Small intestine (tissue), 7 donors: ENCODE data around the gene VSNL1. TPM values are rescaled to one million over a fixed set of nuclear protein-coding genes. Genes with fewer than 3 reads are reported as not detected.

ENCODE experiments used
- DNase-seq, 2 donors: peaks; one replicate each; pipeline versions ENCODE4 v3.0.0 to v3.0.0-alpha.2; 2013
- FAIRE-seq: peaks from 2 replicates; lab custom pipeline; 2012; peaks lifted over from hg19 to GRCh38; lab: Jason Lieb, UNC
- H3K27ac ChIP-seq, 3 donors: one replicate each; pipeline ENCODE4 v1.5.1; 2013; ENCODE audit warnings: low read length in 2 of 3, mild to moderate bottlenecking in 2 of 3, control low read depth in 1 of 3, inconsistent platforms in 1 of 3, low read depth in 1 of 3, moderate library complexity in 1 of 3
- H3K27me3 ChIP-seq, 3 donors: one replicate each; pipeline ENCODE4 v1.6.1; 2013; ENCODE audit warnings: low read length in 3 of 3, inconsistent platforms in 1 of 3; ENCODE audit not compliant: control insufficient read depth in 3 of 3, insufficient read depth in 3 of 3
- H3K36me3 ChIP-seq, 3 donors: one replicate each; pipeline ENCODE4 v1.6.1; 2013; ENCODE audit warnings: low read length in 3 of 3, inconsistent platforms in 1 of 3, low read depth in 1 of 3, mild to moderate bottlenecking in 1 of 3, moderate library complexity in 1 of 3; ENCODE audit not compliant: control insufficient read depth in 3 of 3, insufficient read depth in 2 of 3
- H3K4me1 ChIP-seq, 3 donors: one replicate each; pipeline ENCODE4 v1.6.1; 2013; ENCODE audit warnings: low read length in 2 of 3, inconsistent platforms in 1 of 3, low read depth in 1 of 3, mild to moderate bottlenecking in 1 of 3, moderate library complexity in 1 of 3; ENCODE audit not compliant: control insufficient read depth in 3 of 3, insufficient read depth in 2 of 3
- H3K4me3 ChIP-seq, 3 donors: one replicate each; pipeline ENCODE4 v1.5.1; 2013; ENCODE audit warnings: low read length in 3 of 3, control low read depth in 1 of 3, inconsistent platforms in 1 of 3, low read depth in 1 of 3, mild to moderate bottlenecking in 1 of 3, moderate library complexity in 1 of 3
- H3K9me3 ChIP-seq, 2 donors: one replicate each; pipeline ENCODE4 v1.6.1; 2013; ENCODE audit warnings: low read depth in 1 of 2, low read length in 1 of 2; ENCODE audit not compliant: control insufficient read depth in 2 of 2, insufficient read depth in 1 of 2
- WGBS, 3 donors: extraction: QIAGEN DNeasy Blood & Tissue Kit; methylation state at CpG; one replicate each; pipeline ENCODE4 v1.1.7; 2013; 5-methylcytosine and 5-hydroxymethylcytosine counted together
- polyA plus RNA-seq, 4 donors: library from polyadenylated mRNA; stranded (reverse) in 3 of 4; unstranded in 1 of 4; fragments of 200-250 nt in 3 of 4; fragments of 120-200 nt in 1 of 4; gene quantifications; one replicate each; pipeline versions ENCODE4 v1.2.1 to v1.2.3, GENCODE V29; 2013
- donor health status: healthy with polysubstance abuse.
- donor health status: control.
- donor health status: control.
- donor health status: Bipolar disorder and iron deficiency.
- donor health status: healthy.

The VSNL1 gene
- polyA plus RNA-seq, 4 donors = 0.07 to 0.54 (median 0.16) TPM; not detected in 1

- peak overlapping the region in 1 of 3 donors; percentile 46 for H3K27ac ChIP-seq
- peaks cover 0 to 5% (median 0%) of the 10 kb centered on the region in 3 donors for H3K4me1 ChIP-seq
- H3K27me3 ChIP-seq = no peaks in the 10 kb centered on the region
- FAIRE-seq (no peak), DNase-seq (peak in 1 of 2 donors; percentile 11)
- H3K9me3 ChIP-seq = no peaks in the 10 kb centered on the region
- H3K36me3 ChIP-seq = no peaks in the 10 kb centered on the region
- 64 to 72% (median 71%) methylated on average over 6 of the region's 6 CpGs for WGBS, 3 donors
- H3K4me3 ChIP-seq = no peak overlapping the region
Measured at GRCh38 chr2:17643031-17643615, 102.6 kb downstream of the VSNL1 start.

GRCh38 chr2:17644997-17645720 lies 104.7 kb downstream of the VSNL1 start:
- H3K27me3 ChIP-seq = no peaks in the 10 kb centered on the region
- FAIRE-seq (no peak), DNase-seq (no peak)
- peaks cover 0 to 5% (median 0%) of the 10 kb centered on the region in 3 donors for H3K4me1 ChIP-seq
- H3K36me3 ChIP-seq = no peaks in the 10 kb centered on the region
- H3K27ac ChIP-seq = no peak overlapping the region
- H3K9me3 ChIP-seq = no peaks in the 10 kb centered on the region
- 85 to 87% (median 87%) methylated on average over 4 of the region's 4 CpGs for WGBS, 3 donors
- no peak overlapping the region for H3K4me3 ChIP-seq

GRCh38 chr2:17646081-17646554 lies 105.6 kb downstream of the VSNL1 start:
- H3K27me3 ChIP-seq = no peaks in the 10 kb centered on the region
- FAIRE-seq (peak; percentile 62), DNase-seq (peak; percentile 70 to 80)
- no peaks in the 10 kb centered on the region for H3K36me3 ChIP-seq
- H3K4me1 ChIP-seq = peaks cover 0 to 5% (median 0%) of the 10 kb centered on the region in 3 donors
- H3K9me3 ChIP-seq = no peaks in the 10 kb centered on the region
- H3K27ac ChIP-seq = no peak overlapping the region
- no peak overlapping the region for H3K4me3 ChIP-seq
- WGBS, 3 donors = 0 to 1% (median 0%) methylated on average over 3 of the region's 3 CpGs

GRCh38 chr2:17646838-17647701 lies 106.6 kb downstream of the VSNL1 start:
- no peaks in the 10 kb centered on the region for H3K27me3 ChIP-seq
- H3K4me3 ChIP-seq = no peak overlapping the region
- no peaks in the 10 kb centered on the region for H3K9me3 ChIP-seq
- H3K4me1 ChIP-seq = peaks cover 0 to 5% (median 0%) of the 10 kb centered on the region in 3 donors
- peaks cover 0 to 3% (median 0%) of the 10 kb centered on the region in 3 donors for H3K36me3 ChIP-seq
- no peak for FAIRE-seq
- 51 to 64% (median 57%) methylated on average over 5 of the region's 5 CpGs for WGBS, 3 donors
- DNase-seq = no peak
- no peak overlapping the region for H3K27ac ChIP-seq

- no peak for DNase-seq
- peaks cover 0 to 5% (median 0%) of the 10 kb centered on the region in 3 donors for H3K4me1 ChIP-seq
- peaks cover 0 to 3% (median 0%) of the 10 kb centered on the region in 3 donors for H3K36me3 ChIP-seq
- WGBS, 3 donors = 80 to 85% (median 83%) methylated on average over 1 of the region's 1 CpG
- H3K4me3 ChIP-seq = no peak overlapping the region
- no peaks in the 10 kb centered on the region for H3K27me3 ChIP-seq
- no peak overlapping the region for H3K27ac ChIP-seq
- no peak for FAIRE-seq
- no peaks in the 10 kb centered on the region for H3K9me3 ChIP-seq
Measured at GRCh38 chr2:17648581-17648980, 108.1 kb downstream of the VSNL1 start.

- H3K27ac ChIP-seq = no peak overlapping the region
- H3K4me1 ChIP-seq = peaks cover 0 to 5% (median 0%) of the 10 kb centered on the region in 3 donors
- H3K9me3 ChIP-seq = no peaks in the 10 kb centered on the region
- WGBS, 3 donors = 88 to 94% (median 90%) methylated on average over 11 of the region's 11 CpGs
- no peak for DNase-seq
- H3K4me3 ChIP-seq = no peak overlapping the region
- FAIRE-seq = no peak
- peaks cover 0 to 3% (median 0%) of the 10 kb centered on the region in 3 donors for H3K36me3 ChIP-seq
- no peaks in the 10 kb centered on the region for H3K27me3 ChIP-seq
Measured at GRCh38 chr2:17649026-17649425, 108.5 kb downstream of the VSNL1 start.

- FAIRE-seq (no peak), DNase-seq (no peak)
- Histone ChIP-seq H3K9me3 (no peaks in the 10 kb centered on the region), H3K27ac (no peak overlapping the region), H3K27me3 (no peaks in the 10 kb centered on the region), H3K4me3 (no peak overlapping the region), H3K36me3 (peaks cover 0 to 3% (median 0%) of the 10 kb centered on the region in 3 donors), H3K4me1 (no peaks in the 10 kb centered on the region)
- WGBS, 3 donors = 79 to 83% (median 80%) methylated on average over 9 of the region's 9 CpGs
Measured at GRCh38 chr2:17652681-17653394, 112.3 kb downstream of the VSNL1 start.
